ENCODE data around the gene VMA21.

DNA sequence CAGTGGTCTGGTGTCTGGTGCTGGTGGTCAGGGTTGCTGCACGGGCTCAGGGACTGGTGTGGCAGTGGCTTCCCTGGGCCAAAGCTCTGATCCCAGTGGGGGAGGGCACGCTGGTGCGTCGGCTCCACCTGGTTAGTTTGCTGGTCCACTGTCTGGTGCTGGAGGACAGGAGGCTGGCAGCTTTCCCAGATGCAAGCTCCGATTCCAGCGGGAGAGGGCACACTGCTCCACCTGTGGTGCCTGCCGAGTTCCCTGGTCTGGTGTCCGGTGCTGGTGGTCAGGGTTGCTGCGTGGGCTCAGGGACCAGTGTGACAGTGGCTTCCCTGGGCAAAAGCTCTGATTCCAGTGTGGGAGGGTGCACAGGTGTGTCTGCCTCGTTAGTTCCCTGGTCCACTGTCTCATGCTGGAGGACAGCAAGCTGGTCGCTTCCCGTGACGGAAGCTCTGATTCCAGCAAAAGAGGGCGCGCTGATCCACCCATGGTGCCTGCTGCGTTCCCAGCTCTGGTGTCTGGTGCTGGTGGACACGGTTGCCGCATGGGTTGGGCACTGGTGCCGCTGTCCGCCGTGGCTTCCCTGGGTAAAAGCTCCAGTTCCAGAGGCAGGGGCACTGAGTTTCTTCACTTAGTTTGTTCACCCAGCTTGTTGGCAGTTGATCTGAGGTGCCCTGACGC is 5.8 kb downstream of the VMA21 start:
- TF ChIP-seq, protein P1, sequence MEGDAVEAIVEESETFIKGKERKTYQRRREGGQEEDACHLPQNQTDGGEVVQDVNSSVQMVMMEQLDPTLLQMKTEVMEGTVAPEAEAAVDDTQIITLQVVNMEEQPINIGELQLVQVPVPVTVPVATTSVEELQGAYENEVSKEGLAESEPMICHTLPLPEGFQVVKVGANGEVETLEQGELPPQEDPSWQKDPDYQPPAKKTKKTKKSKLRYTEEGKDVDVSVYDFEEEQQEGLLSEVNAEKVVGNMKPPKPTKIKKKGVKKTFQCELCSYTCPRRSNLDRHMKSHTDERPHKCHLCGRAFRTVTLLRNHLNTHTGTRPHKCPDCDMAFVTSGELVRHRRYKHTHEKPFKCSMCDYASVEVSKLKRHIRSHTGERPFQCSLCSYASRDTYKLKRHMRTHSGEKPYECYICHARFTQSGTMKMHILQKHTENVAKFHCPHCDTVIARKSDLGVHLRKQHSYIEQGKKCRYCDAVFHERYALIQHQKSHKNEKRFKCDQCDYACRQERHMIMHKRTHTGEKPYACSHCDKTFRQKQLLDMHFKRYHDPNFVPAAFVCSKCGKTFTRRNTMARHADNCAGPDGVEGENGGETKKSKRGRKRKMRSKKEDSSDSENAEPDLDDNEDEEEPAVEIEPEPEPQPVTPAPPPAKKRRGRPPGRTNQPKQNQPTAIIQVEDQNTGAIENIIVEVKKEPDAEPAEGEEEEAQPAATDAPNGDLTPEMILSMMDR (conservative IDR thresholded peaks at IDR 0.05; ENCODE audit: low read depth, low read length): no peak
- no peak for TF ChIP-seq MAZ (IDR thresholded peaks at IDR 0.05; ENCODE audit: borderline replicate concordance, low read depth, low read length)
- no peak for TF ChIP-seq POLR2A (IDR thresholded peaks at IDR 0.05; ENCODE audit: low read depth, low read length)
- no peak for TF ChIP-seq CEBPB (IDR thresholded peaks at IDR 0.05; ENCODE audit: low read depth, low read length)
- no peak for TF ChIP-seq MXI1 (IDR thresholded peaks at IDR 0.05; ENCODE audit: borderline replicate concordance, low read depth, low read length)
- TF ChIP-seq BHLHE40 (IDR thresholded peaks at IDR 0.05; ENCODE audit: low read depth, low read length): no peak
- no peak for TF ChIP-seq CHD1 (IDR thresholded peaks at IDR 0.05; ENCODE audit: low read depth, low read length)
- no peak for TF ChIP-seq RCOR1 (IDR thresholded peaks at IDR 0.05; ENCODE audit: insufficient replicate concordance, low read length)
- no peak for TF ChIP-seq SMC3 (IDR thresholded peaks at IDR 0.05; ENCODE audit: low read depth, low read length)
- TF ChIP-seq MAFK (IDR thresholded peaks at IDR 0.05; ENCODE audit: low read depth, low read length): no peak
- no peak for TF ChIP-seq RFX5 (IDR thresholded peaks at IDR 0.05; ENCODE audit: low read depth, low read length)
- TF ChIP-seq, protein P2, sequence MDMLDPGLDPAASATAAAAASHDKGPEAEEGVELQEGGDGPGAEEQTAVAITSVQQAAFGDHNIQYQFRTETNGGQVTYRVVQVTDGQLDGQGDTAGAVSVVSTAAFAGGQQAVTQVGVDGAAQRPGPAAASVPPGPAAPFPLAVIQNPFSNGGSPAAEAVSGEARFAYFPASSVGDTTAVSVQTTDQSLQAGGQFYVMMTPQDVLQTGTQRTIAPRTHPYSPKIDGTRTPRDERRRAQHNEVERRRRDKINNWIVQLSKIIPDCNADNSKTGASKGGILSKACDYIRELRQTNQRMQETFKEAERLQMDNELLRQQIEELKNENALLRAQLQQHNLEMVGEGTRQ (IDR thresholded peaks at IDR 0.05; ENCODE audit: low read depth, low read length): no peak
- TF ChIP-seq NFE2L2 (IDR thresholded peaks at IDR 0.05; ENCODE audit: low read depth, low read length): no peak
- TF ChIP-seq RAD21 (IDR thresholded peaks at IDR 0.05; ENCODE audit: low read length): no peak

Measured in IMR-90 (cell line).